OCI-LY1 (cell line): ENCODE results near the gene ZNF219.

ENCODE experiments used
- H2AFZ ChIP-seq: fragments of 200-600 bp; sonication (generic), shearing (Covaris generic); 2 replicates; pipeline ENCODE4 v1.6.0; 2014; ENCODE audit warnings: antibody characterized with exemption, mild to moderate bottlenecking, low read length
- H3F3A ChIP-seq: fragments of 200-600 bp; sonication (generic), shearing (Covaris generic); 2 replicates; pipeline ENCODE4 v1.6.0; 2014; ENCODE audit warnings: mild to moderate bottlenecking, antibody characterized with exemption, low read length, moderate library complexity; ENCODE audit not compliant: insufficient read depth
- H3K27ac ChIP-seq: fragments of 200-600 bp; sonication (generic); 2 replicates; pipeline ENCODE4 v1.5.1; 2014; ENCODE audit warnings: low read length, mixed run types, mild to moderate bottlenecking, low read depth; ENCODE audit not compliant: poor library complexity, severe bottlenecking
- H3K27me3 ChIP-seq: fragments of 200-600 bp; sonication (generic); 2 replicates; pipeline ENCODE4 v1.6.0; 2014; ENCODE audit warnings: antibody characterized with exemption, mild to moderate bottlenecking, low read length, moderate library complexity; ENCODE audit not compliant: insufficient read depth
- H3K36me3 ChIP-seq: fragments of 200-600 bp; sonication (generic); 2 replicates; pipeline ENCODE4 v1.6.1; 2014; ENCODE audit warnings: mild to moderate bottlenecking, antibody characterized with exemption, low read length, moderate library complexity, mixed read lengths; ENCODE audit not compliant: insufficient read depth
- H3K4me1 ChIP-seq: fragments of 200-600 bp; sonication (generic); 2 replicates; pipeline ENCODE4 v1.5.1; 2014; ENCODE audit warnings: mild to moderate bottlenecking, low read length, moderate library complexity; ENCODE audit not compliant: insufficient read depth, severe bottlenecking
- H3K4me2 ChIP-seq: fragments of 200-600 bp; sonication (generic), shearing (Covaris generic); 2 replicates; pipeline ENCODE4 v1.6.1; 2014; ENCODE audit warnings: low read length
- H3K4me3 ChIP-seq: fragments of 200-600 bp; sonication (generic); 2 replicates; pipeline ENCODE4 v1.5.1; 2014; ENCODE audit warnings: low read length, low read depth, mild to moderate bottlenecking, mixed read lengths; ENCODE audit not compliant: poor library complexity, severe bottlenecking
- H3K79me2 ChIP-seq: fragments of 200-600 bp; shearing (Covaris generic); 2 replicates; pipeline ENCODE4 v1.6.1; 2016; ENCODE audit warnings: mixed run types, low read length, mixed read lengths; ENCODE audit not compliant: insufficient read depth
- H3K9ac ChIP-seq: fragments of 200-600 bp; sonication (generic), shearing (Covaris generic); 2 replicates; pipeline ENCODE4 v1.6.1; 2014; ENCODE audit warnings: mild to moderate bottlenecking, low read length, mixed read lengths
- H3K9me2 ChIP-seq: fragments of 200-600 bp; sonication (generic), shearing (Covaris generic); 2 replicates; pipeline ENCODE4 v1.6.1; 2014; ENCODE audit warnings: low read depth, mild to moderate bottlenecking, low read length, mixed read lengths
- H3K9me3 ChIP-seq: fragments of 200-600 bp; shearing (Covaris generic); 2 replicates; pipeline ENCODE4 v1.6.1; 2014; ENCODE audit warnings: low read length, mixed read lengths
- H4K20me1 ChIP-seq: fragments of 200-600 bp; sonication (generic), shearing (Covaris generic); 2 replicates; pipeline ENCODE4 v1.6.0; 2016; ENCODE audit warnings: mild to moderate bottlenecking, low read length; ENCODE audit not compliant: insufficient read depth
- EZH2 ChIP-seq: fragments of 200-600 bp; sonication (generic), shearing (Covaris generic); IDR thresholded peaks from 2 replicates; pipeline ENCODE4 v1.8.0; 2017; ENCODE audit warnings: borderline replicate concordance, mixed run types, mild to moderate bottlenecking, antibody characterized with exemption, low read length, moderate library complexity, mixed read lengths
- TF ChIP-seq, protein P1 (sequence below): fragments of 200-600 bp; sonication (generic), shearing (Covaris generic); IDR thresholded peaks from 2 replicates; pipeline ENCODE4 v1.5.1; 2017; ENCODE audit warnings: mild to moderate bottlenecking, antibody characterized with exemption, low read length, moderate library complexity, mixed read lengths

Gene ZNF219

DNA sequence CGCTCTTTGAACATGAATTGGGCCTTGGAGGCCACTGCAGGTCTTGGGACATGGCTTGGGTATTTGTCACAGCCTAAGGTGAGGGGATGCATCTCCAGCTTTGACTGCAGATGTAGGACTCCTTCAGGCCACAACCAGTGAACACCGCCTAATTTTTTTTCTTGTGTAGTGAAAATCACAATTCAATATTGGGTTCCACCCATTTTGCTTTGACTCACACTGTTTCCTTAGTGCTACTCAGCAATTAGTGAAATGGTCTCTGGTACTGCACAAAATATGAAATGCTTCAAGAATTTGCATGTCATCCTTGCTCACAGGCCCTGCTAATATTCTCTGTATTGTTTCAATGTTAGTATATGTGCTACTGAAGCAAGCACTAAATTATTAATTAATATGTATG, 14.9 kb upstream of the ZNF219 start:
- no peak for TF ChIP-seq EZH2
- TF ChIP-seq, protein P1, sequence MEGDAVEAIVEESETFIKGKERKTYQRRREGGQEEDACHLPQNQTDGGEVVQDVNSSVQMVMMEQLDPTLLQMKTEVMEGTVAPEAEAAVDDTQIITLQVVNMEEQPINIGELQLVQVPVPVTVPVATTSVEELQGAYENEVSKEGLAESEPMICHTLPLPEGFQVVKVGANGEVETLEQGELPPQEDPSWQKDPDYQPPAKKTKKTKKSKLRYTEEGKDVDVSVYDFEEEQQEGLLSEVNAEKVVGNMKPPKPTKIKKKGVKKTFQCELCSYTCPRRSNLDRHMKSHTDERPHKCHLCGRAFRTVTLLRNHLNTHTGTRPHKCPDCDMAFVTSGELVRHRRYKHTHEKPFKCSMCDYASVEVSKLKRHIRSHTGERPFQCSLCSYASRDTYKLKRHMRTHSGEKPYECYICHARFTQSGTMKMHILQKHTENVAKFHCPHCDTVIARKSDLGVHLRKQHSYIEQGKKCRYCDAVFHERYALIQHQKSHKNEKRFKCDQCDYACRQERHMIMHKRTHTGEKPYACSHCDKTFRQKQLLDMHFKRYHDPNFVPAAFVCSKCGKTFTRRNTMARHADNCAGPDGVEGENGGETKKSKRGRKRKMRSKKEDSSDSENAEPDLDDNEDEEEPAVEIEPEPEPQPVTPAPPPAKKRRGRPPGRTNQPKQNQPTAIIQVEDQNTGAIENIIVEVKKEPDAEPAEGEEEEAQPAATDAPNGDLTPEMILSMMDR: no peak
- H3F3A ChIP-seq: no peaks in the 10 kb centered on the region
- H2AFZ ChIP-seq: no peak overlapping the region
- no peaks in the 10 kb centered on the region for H4K20me1 ChIP-seq
- H3K79me2 ChIP-seq: no peaks in the 10 kb centered on the region
- no peaks in the 10 kb centered on the region for H3K9me2 ChIP-seq
- no peak overlapping the region for H3K9ac ChIP-seq
- H3K4me2 ChIP-seq: no peak overlapping the region
- H3K27me3 ChIP-seq: peaks cover 4% of the 10 kb centered on the region; the same call in 1 of the 2 replicates
- H3K27ac ChIP-seq: no peak overlapping the region
- H3K4me1 ChIP-seq: no peaks in the 10 kb centered on the region
- no peaks in the 10 kb centered on the region for H3K36me3 ChIP-seq
- no peaks in the 10 kb centered on the region for H3K9me3 ChIP-seq
- H3K4me3 ChIP-seq: no peak overlapping the region

DNA sequence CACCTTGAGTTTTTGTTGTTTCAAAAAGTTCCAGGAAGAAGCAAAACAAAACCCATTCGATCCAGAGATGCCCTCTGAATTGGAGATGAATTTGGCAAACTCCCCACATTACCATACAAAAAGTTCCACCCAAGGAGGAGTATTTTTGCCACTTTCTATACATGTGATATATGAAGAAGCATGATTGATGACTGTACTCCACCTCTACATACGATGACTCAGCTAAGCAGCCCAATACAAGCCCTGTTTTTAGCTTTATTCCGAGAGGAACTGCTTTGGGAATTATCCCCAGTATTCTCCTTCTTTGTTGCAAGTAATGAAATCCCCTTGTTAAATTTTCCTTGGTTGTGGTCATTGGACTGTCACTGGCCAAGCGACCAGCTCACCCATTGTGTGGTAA, 13.8 kb upstream of the ZNF219 start:
- Histone ChIP-seq H3K9me2 (no peaks in the 10 kb centered on the region), H3K27me3 (peaks cover 4% of the 10 kb centered on the region; the same call in 1 of the 2 replicates), H3K9me3 (no peaks in the 10 kb centered on the region), H4K20me1 (no peaks in the 10 kb centered on the region), H3K79me2 (no peaks in the 10 kb centered on the region), H3F3A (no peaks in the 10 kb centered on the region), H3K4me2 (no peak overlapping the region), H2AFZ (no peak overlapping the region), H3K9ac (no peak overlapping the region), H3K4me1 (no peaks in the 10 kb centered on the region), H3K36me3 (no peaks in the 10 kb centered on the region), H3K4me3 (no peak overlapping the region), H3K27ac (no peak overlapping the region)
- TF ChIP-seq, protein P1: no peak
- no peak for TF ChIP-seq EZH2

DNA sequence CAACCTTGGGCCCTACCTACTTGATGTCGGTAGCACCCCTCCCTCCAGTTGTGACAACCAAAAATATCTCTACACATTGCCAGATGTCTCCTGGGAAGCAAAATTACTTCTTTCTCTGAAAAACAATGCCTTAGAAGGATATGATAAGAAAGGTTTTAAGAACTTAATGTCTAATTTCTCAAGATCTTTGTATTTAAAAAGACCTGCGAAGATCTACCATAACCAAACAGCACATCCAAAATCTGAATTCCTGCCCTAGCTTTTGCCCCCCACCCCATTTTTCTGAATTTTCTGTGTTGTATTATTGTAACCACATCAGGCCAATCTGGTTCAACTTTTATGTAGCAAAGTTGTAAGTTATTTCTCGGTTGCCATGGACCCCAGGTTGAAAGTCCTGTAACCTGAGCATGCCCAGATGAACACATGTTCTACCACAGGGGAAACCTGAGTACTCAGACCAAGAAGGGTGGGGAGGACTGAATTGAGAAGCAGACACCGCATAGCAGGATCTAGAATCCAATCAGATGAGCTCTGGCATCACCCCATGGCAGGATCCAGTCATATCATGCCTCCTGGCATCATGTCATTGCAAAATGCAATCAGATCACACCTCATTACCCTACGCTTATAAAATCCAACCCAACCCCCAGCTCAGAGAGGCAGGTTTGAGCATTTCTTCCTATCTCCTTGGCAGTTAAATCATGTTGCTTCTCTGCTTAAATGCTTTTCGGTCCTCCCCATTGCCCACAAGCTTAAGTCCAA, 11.1 kb upstream of the ZNF219 start:
- Histone ChIP-seq H3K4me3 (no peak overlapping the region), H2AFZ (no peak overlapping the region), H3K79me2 (no peaks in the 10 kb centered on the region), H3K27ac (no peak overlapping the region), H3K27me3 (peaks cover 4% of the 10 kb centered on the region; the same call in 1 of the 2 replicates), H3K36me3 (no peaks in the 10 kb centered on the region), H3K4me1 (peaks cover 13% of the 10 kb centered on the region), H3K9ac (no peak overlapping the region), H3K4me2 (no peak overlapping the region), H4K20me1 (no peaks in the 10 kb centered on the region), H3K9me2 (no peaks in the 10 kb centered on the region), H3K9me3 (no peaks in the 10 kb centered on the region), H3F3A (no peaks in the 10 kb centered on the region)
- TF ChIP-seq EZH2: no peak
- TF ChIP-seq, protein P1: no peak
